ENCODE results near the gene TPX2. TPM values are rescaled to one million over a fixed set of nuclear protein-coding genes. Genes with fewer than 3 reads are reported as not detected.

TPX2 gene
- total RNA-seq, 4 donors from 2014 or later = 0.39 to 2.0 (median 0.82) TPM

DNA sequence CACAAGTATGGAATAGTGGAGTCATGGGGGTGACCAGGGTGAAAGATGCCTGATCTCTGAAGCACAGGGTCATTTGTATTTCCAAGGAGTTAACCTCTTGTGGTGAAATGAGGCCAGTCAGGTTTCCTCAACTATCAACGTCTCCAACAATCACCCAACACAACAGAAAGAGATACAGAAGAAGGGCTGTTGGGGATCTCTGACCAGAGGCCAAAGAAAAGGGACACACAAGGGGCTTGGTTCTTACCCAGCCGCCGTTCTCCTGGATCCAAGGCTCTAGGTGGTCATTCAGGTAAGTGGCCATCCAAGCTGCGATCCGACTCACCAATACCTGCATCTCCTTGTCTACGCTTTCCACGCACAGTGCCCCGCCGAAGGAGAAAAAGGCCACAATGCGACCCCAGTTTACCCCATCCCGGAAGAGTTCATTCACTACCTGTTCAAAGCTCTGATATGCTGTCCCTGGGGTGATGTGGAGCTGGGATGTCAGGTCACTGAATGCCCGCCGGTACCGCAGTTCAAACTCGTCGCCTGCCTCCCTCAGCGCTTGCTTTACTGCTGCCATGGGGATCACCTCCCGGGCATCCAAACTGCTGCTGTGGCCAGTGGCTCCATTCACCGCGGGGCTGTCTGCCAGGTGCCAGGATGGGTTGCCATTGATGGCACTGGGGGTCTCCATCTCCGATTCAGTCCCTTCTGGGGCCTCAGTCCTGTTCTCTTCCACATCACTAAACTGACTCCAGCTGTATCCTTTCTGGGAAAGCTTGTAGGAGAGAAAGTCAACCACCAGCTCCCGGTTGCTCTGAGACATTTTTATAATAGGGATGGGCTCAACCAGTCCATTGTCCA, 17.5 kb upstream of the TPX2 start:
- H3K9me3 ChIP-seq = no peaks in the 10 kb centered on the region
- peaks cover 34 to 52% of the 10 kb centered on the region in 2 donors for H3K4me1 ChIP-seq
- peak overlapping the region; percentile 42 to 65 (median 52) for H3K4me3 ChIP-seq (replicated peaks in 1 of 3)
- no peaks in the 10 kb centered on the region for H3K27me3 ChIP-seq
- peaks cover 0 to 9% of the 10 kb centered on the region in 2 donors for H3K36me3 ChIP-seq
- TF ChIP-seq, protein P1, sequence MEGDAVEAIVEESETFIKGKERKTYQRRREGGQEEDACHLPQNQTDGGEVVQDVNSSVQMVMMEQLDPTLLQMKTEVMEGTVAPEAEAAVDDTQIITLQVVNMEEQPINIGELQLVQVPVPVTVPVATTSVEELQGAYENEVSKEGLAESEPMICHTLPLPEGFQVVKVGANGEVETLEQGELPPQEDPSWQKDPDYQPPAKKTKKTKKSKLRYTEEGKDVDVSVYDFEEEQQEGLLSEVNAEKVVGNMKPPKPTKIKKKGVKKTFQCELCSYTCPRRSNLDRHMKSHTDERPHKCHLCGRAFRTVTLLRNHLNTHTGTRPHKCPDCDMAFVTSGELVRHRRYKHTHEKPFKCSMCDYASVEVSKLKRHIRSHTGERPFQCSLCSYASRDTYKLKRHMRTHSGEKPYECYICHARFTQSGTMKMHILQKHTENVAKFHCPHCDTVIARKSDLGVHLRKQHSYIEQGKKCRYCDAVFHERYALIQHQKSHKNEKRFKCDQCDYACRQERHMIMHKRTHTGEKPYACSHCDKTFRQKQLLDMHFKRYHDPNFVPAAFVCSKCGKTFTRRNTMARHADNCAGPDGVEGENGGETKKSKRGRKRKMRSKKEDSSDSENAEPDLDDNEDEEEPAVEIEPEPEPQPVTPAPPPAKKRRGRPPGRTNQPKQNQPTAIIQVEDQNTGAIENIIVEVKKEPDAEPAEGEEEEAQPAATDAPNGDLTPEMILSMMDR (IDR thresholded peaks at IDR 0.05) = no peak
- TF ChIP-seq POLR2A (IDR thresholded peaks at IDR 0.05) = no peak
- intact Hi-C loops (cut with DNase I) = no loop called here
- WGBS, 2 donors = 65 to 71% methylated on average over 16 to 22 of the region's 22 CpGs
- peak overlapping the region; percentile 98 to 99 (median 98) for H3K27ac ChIP-seq
- peak in 1 of 2 donors; percentile 23 for DNase-seq

DNA sequence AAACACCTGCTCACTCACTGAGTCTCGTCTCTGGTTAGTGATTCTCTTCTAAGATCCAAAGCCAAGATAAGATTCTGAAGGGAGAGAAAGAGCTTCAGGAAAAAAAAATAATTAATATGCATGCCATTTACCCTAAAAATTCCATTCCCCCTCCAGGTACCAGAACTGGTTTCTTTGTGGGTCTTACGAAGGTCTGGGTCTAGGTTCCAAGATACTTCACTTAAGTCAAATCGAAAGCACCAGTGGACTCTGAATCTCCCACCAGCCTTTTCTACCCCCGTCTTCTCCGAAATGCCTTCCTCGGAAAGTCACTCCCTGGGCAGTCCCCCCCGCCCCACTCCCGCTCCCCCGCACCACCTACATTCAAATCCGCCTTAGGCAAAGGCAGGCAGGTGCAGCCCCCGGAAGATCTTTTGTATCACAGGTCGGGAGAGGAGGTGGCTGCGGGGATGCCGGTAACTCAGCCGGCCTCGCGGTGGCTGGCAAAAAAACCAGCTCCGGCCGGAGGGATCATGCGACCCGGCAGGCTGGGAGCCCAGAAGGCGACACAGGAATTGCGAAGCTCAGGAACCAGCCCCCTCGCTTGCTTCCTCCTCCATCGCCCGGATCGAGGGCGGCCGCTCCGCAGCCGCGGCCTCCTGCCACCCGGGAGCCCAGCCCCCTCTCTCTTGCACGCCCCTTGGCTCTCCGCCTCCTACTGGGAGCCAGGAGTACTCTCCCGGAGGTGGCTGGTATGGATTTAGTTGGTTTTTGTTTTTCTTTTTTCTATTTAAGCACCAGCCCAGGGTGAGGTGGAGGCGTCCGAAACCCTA, 16.6 kb upstream of the TPX2 start, which contains the start of gene BCL2L1:
Gene BCL2L1, minus strand, starts transcription at position 612 of the 812 bp plus-strand sequence. CDS start 650 bp downstream, outside the sequence.
- Histone ChIP-seq H3K9me3 (no peaks in the 10 kb centered on the region), H3K27me3 (no peaks in the 10 kb centered on the region), H3K27ac (peak within 1 kb of the TSS; percentile 98 to 99 (median 98)), H3K4me3 (replicated peaks in 1 of 3) (peak within 1 kb of the TSS; percentile 42 to 65 (median 52)), H3K4me1 (peaks cover 26 to 43% of the 10 kb centered on the region in 2 donors), H3K36me3 (peaks cover 0 to 6% of the 10 kb centered on the region in 2 donors)
- WGBS, 2 donors = 1 to 3% methylated on average over 32 to 37 of the region's 38 CpGs
- peak; percentile 89 to 91 for DNase-seq
- intact Hi-C loops (cut with DNase I) = no loop called here
- TF ChIP-seq POLR2A (IDR thresholded peaks at IDR 0.05) = peak in 1 of 2 donors; percentile 93
- TF ChIP-seq, protein P1 (IDR thresholded peaks at IDR 0.05) = peak; percentile 42 to 92 (median 88)

DNA sequence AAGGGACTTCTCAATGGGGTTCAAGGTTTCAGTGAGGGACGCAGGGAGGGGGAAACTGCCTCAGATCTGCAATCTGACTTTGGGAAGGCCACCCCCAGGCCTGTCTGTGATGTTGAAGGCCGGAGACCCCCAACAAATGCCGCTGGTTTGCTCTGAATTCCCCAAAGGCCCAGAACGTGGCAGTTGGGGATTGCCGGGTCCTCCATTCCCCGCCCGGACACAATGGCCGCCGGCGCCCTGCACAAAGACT, 16.1 kb upstream of the TPX2 start:
- peaks cover 20 to 38% of the 10 kb centered on the region in 2 donors for H3K4me1 ChIP-seq
- WGBS, 2 donors = 0% methylated on average over 5 of the region's 10 CpGs
- peak overlapping the region; percentile 98 to 99 (median 98) for H3K27ac ChIP-seq
- peak overlapping the region; percentile 42 to 65 (median 52) for H3K4me3 ChIP-seq (replicated peaks in 1 of 3)
- TF ChIP-seq, protein P1 (IDR thresholded peaks at IDR 0.05) = peak in 1 of 6 experiments; percentile 40
- TF ChIP-seq POLR2A (IDR thresholded peaks at IDR 0.05) = no peak
- no peaks in the 10 kb centered on the region for H3K27me3 ChIP-seq
- H3K36me3 ChIP-seq = peaks cover 0 to 6% of the 10 kb centered on the region in 2 donors
- intact Hi-C loops (cut with DNase I) = no loop called here
- no peak for DNase-seq
- no peaks in the 10 kb centered on the region for H3K9me3 ChIP-seq

GRCh38 chr20:31723319-31724078, 15.6 kb upstream of the TPX2 start:
- TF ChIP-seq, protein P1 (IDR thresholded peaks at IDR 0.05) = peak; percentile 84 to 99 (median 96)
- peak; percentile 11 to 72 for TF ChIP-seq POLR2A (IDR thresholded peaks at IDR 0.05)
- intact Hi-C loops (cut with DNase I) = loop anchor here (2.0 kb wide), 1 partner anchor 63 kb away; no protein-coding TSS in a partner anchor

More at GRCh38 chr20:31723319-31724078, 15.6 kb upstream of the TPX2 start:
- H3K27ac ChIP-seq = peak overlapping the region; percentile 98 to 99 (median 98)
- peak; percentile 97 to 98 for DNase-seq
- H3K9me3 ChIP-seq = no peaks in the 10 kb centered on the region
- 0 to 1% methylated on average over 7 to 12 of the region's 77 CpGs for WGBS, 2 donors
- peaks cover 0 to 6% of the 10 kb centered on the region in 2 donors for H3K36me3 ChIP-seq
- no peaks in the 10 kb centered on the region for H3K27me3 ChIP-seq
- peak overlapping the region; percentile 42 to 65 (median 52) for H3K4me3 ChIP-seq (replicated peaks in 1 of 3)
- H3K4me1 ChIP-seq = peaks cover 15 to 34% of the 10 kb centered on the region in 2 donors
